Activated CD8-positive, alpha-beta memory T cell treated with anti-CD3 and anti-CD28 coated beads, Interleukin-2, amount 50 U/mL, for 4 hours (primary cell): ENCODE results near the gene COLEC11.
"Not testable (repeated sequence)": the region's sequence is repeated elsewhere in the genome, so short reads cannot be mapped to it uniquely, and the experiment has no call there.

Experiments
- DNase-seq: peaks from one replicate; pipeline ENCODE4 v3.0.0-alpha.2; 2020

COLEC11 gene

DNA sequence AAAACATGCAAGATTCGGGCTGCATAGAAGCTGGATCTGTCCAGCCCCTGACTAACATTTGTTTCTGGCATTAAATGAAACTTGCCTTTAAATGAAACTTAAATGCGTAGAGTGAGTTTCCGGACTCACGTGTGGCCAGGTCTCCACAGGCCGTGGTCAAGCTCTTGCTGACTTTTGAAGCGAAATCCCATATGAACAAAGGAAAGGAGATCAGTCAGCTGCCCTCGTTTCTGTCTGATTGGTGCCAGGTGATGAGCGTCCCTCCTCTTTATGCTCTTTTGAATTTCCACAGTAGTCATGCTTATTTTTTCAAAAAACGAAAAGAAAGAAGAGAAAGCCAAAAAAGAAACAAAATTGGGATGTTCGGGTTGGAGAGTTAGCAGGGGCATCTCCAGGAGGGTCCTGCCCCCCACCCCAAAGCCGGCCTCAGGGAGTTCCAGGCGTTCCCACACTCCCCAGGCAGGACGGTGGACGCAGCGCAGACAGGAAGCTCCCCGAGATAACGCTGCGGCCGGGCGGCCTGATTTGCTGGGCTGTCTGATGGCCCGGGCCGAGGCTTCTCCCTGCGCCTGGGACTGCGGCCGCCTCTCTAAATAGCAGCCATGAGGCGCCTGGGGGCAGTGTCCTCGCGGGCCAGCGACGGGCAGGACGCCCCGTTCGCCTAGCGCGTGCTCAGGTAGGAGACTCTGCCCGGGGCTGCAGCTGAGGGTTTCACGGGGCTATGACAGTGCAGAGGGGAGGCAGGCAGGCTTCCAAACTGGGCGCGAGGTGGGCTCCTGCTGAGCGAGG, at the start of gene COLEC11:
Gene COLEC11 (plus strand): TSS at position 620 of the 789 bp plus-strand sequence. CDS start 9,229 bp downstream, outside the sequence.
- no peak for DNase-seq

DNA sequence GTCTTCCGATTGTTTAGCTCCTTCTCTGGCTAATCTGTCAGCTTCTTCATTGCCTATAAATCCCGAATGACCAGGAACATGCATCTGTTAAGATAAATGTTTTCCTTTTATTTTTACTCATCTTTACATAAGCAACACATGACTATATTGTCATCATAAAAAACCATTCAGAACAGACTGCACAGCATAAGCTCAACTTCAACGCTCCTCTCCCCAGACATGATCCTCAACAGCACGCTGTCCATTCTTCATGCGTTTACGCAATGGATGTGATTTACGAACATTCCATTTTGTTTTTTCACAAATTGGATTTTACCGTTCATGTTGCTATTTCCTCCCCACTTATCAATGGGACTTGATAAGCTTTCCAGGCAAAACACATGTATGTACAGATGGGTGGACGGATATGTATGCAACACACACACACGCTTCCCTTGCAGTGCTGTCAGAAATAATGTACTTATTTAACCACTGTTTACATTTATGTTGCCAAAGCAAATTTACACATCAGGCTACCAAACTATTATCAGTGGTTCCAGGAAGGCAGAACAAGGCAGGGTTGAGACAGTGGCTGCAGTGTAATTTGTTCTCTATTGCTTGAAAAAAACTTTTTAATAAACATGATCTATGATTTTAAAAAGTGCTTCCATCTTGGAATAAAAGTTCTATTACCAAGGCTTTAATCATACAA, 49.0 kb upstream of the COLEC11 start:
- DNase-seq = no peak

DNA sequence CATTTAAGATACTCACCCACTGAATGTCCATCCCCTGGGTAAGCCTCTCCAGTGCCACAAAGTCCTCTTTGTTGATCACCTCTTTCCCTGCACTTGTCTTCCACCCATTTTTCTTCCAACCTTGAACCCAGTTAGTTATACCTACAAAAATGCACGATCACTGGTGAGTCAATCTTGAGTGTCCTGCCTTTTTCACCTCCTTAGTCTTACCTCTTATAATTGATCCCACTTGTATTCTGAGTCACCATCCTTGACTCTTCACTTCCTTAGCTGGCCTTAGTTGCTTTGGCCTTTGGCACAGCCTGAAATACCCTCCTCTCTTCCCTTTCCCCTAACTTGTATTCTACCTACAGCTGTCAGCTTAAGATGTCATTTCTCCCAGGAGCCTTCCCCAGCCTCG, 47.0 kb upstream of the COLEC11 start:
- DNase-seq = no peak

DNA sequence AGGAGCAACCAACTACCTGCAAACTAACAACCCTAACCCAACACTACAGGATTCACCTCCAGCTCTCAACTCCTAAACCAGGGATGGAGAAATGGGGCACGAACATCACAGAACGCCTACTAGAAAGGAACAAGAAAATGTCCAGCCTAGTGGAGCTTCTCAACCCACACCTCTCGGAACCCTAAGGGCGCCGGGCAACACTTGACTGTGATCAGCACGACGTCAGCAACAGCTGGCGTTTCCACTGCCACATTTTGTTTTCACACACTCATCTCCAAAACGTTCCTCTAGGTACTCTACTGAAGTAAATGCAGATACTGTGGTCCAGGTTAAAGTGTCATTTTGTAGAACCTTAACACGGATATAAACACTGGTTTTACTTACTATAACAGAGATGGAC, 41.0 kb upstream of the COLEC11 start:
- DNase-seq = no peak

DNA sequence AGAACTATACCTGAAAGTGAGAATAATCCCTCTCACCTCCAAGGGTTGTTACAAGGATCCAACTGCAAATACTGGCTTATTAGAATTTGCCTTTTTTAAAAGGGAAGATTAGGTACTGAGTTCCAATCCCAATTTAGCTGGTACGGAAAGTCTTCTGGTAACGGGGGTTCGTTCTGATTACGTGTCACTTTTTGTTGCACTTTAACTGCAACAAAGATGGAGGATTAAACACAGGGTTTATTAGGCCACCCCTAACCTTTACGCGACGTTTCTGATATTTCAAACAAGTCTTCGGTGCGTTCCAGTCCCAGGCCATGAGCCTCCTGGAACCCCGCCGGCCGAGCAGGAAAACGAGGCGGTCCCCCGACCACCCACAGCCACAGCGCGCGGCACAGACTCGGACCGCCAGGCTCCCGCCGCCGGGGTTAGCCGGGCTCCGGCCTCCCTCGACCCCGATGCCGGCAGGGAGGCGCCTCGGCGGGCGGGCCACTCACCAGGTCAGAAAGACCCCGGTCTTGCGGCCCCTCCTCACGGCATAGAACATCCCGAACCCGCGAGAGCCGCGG, 37.2 kb upstream of the COLEC11 start:
- no peak for DNase-seq

DNA sequence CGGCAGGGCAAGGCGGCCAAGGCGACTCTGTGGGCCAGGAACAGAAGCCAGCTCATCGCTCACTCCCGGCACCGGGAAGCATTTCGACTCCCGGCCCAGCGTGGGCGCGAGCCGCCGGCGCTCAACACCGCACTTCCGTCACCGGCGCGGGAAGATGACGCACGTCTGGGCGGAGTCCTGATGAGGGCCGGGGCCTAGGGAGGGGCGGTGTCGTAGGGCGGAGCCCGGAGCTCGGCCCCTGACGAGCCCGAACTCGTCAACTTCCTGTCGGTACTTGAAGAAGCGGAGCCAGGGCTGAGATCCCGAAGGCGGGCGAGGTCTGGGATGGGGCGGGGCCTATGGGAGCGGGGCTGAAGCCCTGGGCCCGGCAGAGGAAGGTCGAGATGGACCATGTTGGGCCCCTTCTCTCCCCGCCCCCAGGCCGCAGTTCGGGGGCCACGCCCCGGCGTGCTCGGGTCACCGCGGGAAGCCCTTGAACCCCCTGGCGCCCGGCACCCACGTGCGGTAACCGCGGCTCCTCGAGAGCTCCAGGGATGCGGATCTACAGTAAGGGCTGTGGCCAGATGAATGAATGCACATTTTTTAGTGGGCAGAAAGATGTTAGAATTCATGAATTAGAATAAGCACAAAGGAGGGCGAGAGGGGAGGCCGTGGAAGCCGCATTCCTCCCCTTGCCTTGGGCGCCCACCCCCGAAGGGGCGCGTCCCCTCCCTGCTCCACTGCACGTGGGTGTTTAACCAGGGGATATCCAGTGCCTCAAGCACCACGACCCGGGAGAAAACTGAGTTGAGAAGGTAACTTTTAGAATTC, 36.5 kb upstream of the COLEC11 start, which contains the start of gene RNASEH1:
Gene RNASEH1 (minus strand): TSS at position 129 of the 810 bp plus-strand sequence. CDS start 73 bp downstream, at position 56.
- peak; percentile 100 for DNase-seq

DNA sequence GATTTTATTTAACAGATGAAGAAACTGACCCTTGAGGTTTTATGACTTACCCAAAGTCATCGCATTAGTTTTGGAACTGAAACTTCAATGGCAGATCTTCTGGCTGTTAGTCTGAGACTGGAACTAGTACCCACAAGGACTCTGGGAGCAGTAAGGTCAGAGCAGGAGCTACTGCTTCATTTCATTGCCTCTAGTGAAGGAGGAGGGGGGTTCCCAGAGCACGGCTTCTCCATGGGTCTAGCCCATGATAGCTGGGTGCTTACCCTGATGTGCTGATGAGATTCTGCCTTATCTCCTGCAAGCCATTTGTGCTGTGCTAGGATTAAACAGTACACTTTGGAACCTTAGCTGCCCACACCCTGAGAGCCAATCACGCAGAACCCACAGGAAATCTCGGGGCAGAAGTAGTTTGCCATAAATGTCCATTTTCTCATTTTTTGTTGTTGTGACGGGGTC, 31.4 kb upstream of the COLEC11 start:
- no peak for DNase-seq

DNA sequence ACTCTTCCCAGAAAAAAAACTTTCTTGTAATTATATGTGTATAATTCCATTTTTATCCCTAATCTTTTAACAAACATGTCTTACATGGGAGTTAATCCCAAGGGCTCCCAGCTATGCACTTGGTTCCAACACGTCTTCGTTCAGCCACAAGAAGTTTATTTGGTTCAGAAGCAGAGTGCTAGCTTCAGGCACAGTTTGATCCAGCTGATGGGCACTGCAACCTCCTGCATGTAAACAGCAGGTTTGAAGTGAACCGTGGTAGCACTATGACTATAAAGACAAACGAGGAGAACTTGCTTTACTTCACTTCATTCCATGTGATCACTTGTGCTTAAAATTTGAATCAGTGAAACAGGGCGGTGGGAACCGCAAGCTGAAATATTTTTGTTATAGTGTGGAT, 29.8 kb upstream of the COLEC11 start:
- no peak for DNase-seq

DNA sequence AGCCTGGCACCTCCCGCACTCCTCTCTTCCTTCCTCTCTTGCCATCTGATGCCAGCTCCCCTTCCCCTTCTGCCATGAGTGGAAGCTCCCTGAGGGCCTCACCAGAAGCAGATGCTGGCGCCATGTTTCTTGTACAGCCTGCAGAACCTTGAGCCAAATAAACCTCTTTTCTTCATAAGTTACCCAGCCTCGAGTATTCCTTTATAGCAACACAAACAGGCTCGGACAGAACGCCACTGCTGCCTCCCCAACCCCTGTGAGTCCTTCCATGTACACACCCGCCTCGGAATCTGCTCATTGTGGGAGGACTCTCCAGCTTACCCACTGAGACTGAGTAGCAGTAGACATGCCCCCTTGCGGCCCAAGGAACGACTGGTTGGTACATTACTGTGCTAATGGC, 28.1 kb upstream of the COLEC11 start:
- DNase-seq = no peak

DNA sequence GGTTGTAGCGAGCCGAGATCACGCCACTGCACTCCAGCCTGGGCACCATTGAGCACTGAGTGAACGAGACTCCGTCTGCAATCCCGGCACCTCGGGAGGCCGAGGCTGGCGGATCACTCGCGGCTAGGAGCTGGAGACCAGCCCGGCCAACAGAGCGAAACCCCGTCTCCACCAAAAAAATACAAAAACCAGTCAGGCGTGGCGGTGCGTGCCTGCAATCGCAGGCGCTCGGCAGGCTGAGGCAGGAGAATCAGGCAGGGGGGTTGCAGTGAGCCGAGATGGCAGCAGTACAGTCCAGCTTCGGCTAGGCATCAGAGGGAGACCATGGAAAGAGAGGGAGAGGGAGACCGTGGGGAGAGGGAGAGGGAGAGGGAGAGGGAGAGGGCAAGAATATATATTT, 25.3 kb upstream of the COLEC11 start:
- not testable (repeated sequence) for DNase-seq

DNA sequence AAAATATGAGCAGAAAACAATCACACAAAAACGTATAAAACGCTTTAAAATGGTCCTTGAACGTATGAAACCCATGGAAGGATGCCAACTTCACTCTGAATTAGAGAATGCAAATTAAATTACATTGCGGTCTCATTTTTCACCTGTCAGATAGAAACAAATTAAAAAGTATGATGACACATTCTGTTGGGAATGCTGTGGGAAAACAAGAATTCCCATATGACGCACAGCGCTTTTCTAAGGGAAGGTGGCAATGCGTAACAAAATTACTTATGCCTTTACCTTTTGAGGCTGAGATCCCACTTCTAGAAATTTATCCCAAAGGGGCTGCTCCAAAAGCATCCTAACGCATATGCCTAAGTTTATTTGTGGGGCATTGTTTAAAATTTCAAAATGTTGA, 23.6 kb upstream of the COLEC11 start:
- DNase-seq = no peak

DNA sequence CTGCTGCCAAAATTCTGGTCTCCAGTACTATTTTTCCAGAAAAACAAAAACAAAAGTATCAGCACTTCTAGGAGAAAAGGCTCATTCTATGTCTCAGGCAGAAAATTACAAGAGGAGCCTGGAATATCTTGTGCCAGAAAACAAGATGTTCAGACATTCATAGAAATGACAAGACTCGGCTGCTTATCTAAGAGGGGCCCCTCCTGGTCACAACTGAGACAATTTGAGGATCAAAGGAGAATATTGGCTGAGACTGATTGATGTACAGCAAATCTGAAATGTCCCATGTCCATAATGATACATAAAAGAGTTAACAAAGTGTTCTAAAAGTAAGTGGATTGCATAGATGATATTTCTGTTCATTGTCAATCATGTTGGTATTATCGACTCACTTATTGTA, 22.3 kb upstream of the COLEC11 start:
- no peak for DNase-seq

DNA sequence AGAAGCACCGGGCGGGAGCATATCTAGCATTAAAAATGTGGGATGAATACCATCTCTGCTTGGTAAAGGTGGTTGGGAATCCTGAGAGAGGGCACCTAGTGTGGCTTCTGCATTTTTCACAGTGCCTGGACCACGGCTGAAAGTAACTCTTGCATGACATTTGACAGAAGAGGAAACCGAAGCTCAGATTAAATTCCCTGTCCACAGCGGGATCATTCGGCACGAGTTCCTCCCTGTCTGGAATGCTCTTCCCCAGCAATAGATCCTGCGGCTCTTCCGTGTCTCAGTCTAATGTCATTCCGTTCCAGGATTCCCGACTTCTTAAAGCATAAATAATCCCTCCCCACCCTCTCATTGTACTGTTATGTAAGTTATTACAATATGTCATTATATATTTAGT, 20.8 kb upstream of the COLEC11 start:
- DNase-seq = no peak

DNA sequence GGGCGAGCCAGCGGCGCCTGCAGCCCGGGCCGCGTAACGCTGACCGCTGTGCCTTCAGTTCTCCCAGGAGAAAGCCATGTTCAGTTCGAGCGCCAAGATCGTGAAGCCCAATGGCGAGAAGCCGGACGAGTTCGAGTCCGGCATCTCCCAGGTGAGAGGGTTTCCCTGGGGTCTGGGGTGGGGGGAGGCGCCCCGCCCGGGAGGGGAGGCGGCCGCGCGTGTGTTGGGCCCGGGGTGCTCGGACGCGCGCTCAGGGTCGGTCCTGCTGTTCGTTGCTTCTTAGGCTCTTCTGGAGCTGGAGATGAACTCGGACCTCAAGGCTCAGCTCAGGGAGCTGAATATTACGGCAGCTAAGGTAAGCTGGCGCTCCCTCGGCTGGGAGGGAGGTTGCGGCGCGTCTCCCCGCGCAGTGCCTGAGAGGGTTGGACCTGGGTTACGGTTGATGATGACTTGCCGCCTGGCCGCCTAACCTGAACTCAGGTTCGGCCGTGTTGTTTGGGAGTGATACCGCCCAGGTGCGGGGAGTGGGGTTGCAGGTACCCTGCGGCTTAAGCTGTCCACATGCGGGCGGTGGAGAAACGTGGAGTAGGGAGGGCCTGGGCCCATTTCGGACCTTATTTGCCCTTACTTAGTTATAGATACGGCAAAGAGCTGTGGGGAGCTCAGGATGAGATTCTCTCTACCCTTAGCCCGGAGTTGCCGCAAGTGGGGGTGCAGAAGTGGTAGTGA, 19.2 kb upstream of the COLEC11 start:
- DNase-seq = no peak

DNA sequence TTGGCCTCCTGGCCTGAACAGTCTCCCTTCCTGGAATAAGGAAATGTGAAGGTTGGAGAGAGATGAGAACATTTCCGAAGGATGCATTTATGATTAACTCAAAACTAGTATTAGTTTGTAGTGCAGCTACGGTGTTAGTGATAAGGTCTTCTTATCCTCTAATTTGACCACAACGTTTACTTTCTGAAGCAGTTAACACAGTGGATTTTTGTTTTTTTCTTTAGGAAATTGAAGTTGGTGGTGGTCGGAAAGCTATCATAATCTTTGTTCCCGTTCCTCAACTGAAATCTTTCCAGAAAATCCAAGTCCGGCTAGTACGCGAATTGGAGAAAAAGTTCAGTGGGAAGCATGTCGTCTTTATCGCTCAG, 18.7 kb upstream of the COLEC11 start:
- not testable (repeated sequence) for DNase-seq

DNA sequence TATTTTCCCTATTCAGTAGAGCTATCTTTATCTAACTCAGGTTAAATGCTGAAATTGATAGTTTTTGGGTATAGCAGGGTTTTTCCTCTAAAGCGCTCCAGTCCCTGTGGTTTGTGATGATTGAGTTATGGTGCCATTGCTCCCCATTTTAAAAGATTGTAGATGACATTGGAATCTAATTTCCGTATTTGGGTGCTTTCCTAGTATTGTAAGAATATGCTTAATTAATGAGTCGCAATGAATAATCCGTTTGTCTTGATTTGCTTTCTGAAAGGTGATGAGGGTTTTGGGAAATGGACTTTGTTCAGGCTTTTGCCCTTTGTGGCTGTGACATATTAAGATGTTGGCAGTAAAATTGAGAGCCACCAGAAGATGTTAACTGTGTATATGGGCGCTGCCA, 15.9 kb upstream of the COLEC11 start:
- no peak for DNase-seq

DNA sequence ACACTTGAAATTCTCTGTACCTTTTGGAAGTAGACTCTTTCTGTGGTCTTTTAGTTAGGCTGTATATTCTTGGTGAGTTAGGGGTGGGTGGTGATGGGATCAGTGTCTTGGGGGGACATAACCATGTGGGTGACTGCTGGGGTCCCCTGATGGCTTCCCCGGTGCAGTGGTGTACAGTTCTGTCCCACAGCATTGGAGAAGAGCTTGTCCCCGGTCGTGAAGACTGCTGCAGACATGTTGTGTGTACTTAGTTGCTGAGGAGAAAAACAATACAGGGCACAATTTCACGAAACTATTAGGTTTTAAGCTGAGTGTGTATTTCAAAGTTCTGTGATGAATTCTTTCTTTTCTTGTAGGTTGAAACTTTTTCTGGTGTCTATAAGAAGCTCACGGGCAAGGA, 14.5 kb upstream of the COLEC11 start:
- no peak for DNase-seq

DNA sequence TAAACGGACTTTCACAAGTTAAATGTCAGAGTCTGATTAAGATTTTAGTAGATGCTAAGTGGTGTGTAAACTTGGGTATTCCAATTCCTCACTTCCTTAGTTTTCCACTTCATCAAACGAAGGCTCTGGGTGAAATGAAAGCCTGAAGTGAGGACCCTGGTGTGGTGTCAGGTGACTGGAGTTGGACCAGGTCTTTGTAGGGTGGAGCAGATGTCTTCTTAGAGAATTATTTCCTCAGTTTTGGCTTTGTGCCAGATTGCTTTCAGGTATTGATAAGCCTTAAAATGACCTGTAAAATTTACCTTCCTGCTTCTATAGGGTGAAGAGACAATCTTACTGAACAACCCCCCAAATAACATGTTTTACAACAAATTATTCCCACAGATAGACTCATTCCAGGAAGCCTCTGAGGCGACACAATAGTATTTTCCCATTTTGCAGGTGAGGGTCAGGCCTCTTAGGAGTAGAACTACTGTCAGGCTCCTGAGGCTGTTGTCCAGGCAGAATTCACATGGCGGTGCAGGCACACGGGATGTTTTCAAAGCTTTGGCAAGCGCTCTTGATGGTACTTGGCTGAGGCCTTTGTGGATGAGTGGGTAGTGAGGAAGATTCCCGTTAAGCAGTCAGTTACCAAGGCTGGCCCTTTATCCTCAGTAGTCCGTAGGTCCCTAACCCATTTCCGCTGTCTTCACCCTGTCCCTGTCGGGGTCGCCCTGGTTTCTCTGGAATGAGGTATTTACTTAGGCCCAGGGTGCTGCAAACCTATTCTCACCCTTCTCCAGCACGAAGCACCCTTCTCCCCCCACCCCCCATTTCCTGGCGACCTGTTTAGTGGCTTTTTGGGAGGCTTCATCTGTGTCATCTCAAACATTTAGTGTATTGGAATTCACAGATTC, 13.3 kb upstream of the COLEC11 start:
- DNase-seq = no peak

DNA sequence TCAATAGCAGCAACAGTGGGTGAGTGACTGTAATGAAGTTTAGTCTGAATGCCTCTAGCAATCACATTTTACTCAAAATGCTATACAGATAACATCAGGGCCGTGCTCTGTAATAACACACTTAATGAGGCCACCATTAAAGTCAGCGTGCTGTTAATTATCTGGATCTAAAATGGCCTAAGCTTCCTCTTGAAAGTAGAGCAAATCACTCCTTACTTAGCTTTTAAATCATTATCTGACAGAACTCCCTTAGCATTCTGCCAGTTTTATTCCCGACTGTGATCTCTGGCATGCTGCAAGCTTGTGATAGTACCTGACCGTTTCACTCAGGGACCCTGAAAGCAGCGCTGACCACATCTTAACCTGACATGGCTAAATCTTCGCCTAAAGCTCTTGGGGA, 10.8 kb upstream of the COLEC11 start:
- no peak for DNase-seq

DNA sequence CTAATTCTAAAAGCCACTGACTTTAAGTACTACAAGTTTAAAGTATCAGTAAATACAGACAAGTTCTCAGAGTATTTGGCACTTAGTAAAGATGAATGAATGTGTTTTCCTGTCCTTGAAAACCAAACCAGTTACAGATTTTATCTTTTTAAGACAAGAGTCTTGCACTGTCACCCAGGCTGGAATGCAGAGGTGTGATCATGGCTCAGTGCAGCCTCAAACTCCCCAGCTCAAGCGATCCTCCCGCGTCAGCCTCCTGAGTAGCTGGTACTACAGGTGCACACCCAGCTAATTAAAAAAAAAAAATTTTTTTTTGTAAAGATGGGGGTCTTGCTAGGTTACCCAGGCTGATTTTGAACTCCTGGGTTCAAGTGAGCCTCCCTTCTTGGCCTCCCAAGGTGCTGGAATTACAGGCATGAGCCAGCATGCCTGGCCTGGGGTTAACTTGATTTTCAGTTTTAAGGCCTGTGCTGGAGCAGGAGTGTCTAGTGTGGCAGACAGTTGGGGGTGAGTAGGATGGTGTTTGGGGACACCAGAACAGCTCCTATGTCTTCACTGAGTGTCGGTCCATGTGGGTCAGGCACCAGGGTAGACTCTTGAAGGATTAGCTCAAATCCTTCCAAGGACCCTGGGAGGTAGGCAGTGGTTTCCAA, 10.2 kb upstream of the COLEC11 start:
- DNase-seq = no peak
